Measurements from ENCODE around the gene PLEKHJ1.

PLEKHJ1 gene

GRCh38 chr19:2231621-2232221 is 4.4 kb downstream of the PLEKHJ1 start:
- no peak overlapping the region for H3K4me3 Mint-ChIP-seq
- H3K27ac Mint-ChIP-seq: peak overlapping the region in 1 of 2 donors; percentile 41
- peaks cover 28% of the 10 kb centered on the region for H3K36me3 Mint-ChIP-seq (ENCODE audit: insufficient read depth)
- no peaks in the 10 kb centered on the region for H3K9me3 Mint-ChIP-seq
- H3K27me3 Mint-ChIP-seq: no peaks in the 10 kb centered on the region
- ATAC-seq (replicated peaks) (no peak), DNase-seq (no peak)
- H3K4me1 Mint-ChIP-seq (ENCODE audit: low read depth in 2 of 2): peaks cover 20 to 23% of the 10 kb centered on the region in 2 donors

DNA sequence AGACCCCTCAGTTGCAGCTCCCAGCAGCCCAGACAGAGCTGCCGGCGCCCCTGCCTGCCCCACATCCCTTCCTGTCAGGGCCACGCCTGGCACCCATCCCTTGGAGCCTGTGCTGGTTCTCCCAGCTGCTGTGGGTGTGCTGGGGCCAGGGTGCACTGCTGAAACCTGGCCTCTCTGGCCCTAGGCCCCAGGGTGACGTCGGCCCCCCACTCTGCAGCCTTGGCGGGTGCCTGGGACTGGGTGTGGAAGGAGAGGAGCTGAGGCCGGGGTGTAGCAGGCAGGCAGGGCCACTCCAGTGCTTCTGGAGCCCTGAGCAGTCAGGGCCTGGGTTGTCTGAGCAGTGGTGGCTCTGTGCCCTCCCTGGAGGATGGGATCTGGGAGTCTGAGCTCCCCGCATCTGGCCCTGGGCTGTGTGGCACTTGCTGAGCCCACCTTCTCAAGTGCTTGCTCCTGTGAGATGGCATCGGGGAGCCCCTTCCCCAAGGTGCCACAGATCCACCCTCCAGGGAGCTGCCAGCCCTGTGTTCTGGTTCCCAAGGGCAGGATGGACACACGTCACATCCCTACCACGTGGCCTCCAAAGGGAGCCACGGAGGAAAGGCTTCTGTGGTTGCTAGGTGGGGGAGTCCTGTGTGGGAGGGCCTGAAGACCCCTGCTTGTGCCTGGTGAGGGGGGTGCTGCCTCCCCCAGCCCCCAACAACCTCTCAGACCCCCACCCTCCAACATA is 5.2 kb downstream of the PLEKHJ1 start:
- DNase-seq: no peak
- H3K36me3 Mint-ChIP-seq (ENCODE audit: insufficient read depth): peaks cover 21% of the 10 kb centered on the region
- H3K4me1 Mint-ChIP-seq (ENCODE audit: low read depth in 2 of 2): peaks cover 14 to 20% of the 10 kb centered on the region in 2 donors
- H3K9me3 Mint-ChIP-seq: no peaks in the 10 kb centered on the region
- no peak overlapping the region for H3K4me3 Mint-ChIP-seq
- peak overlapping the region in 1 of 2 donors; percentile 41 for H3K27ac Mint-ChIP-seq
- no peaks in the 10 kb centered on the region for H3K27me3 Mint-ChIP-seq
- no peak for ATAC-seq (replicated peaks)

DNA sequence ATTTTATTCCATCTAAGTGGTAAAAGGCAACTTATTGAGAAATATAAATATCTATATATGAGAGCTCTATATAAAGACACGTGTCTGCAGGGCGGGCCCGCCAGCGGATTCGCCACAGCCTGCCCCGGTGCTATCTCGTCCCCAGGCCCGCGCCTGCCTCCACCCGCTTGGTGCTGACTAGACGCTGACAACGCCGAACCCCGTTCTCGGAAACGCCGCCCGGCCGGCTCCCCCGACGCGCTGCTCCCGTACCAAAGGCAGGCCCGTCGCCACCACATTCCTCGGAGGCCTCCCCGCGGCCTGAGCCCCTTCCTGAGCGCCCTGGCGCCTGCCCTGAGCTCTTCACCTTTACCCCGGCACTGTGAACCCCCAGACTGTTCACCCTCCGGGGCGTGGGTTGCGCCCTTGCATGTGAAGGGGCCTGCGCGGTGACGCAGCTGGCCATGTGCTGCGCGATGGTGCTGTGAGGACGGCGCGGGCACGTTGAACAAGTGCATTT is 6.0 kb downstream of the PLEKHJ1 start:
- no peaks in the 10 kb centered on the region for H3K9me3 Mint-ChIP-seq
- H3K4me3 Mint-ChIP-seq: no peak overlapping the region
- H3K27me3 Mint-ChIP-seq: no peaks in the 10 kb centered on the region
- peaks cover 18% of the 10 kb centered on the region for H3K36me3 Mint-ChIP-seq (ENCODE audit: insufficient read depth)
- ATAC-seq (replicated peaks) (no peak), DNase-seq (no peak)
- H3K27ac Mint-ChIP-seq: no peak overlapping the region
- peaks cover 10 to 16% of the 10 kb centered on the region in 2 donors for H3K4me1 Mint-ChIP-seq (ENCODE audit: low read depth in 2 of 2)

- Mint-ChIP-seq H3K27ac (no peak overlapping the region), H3K36me3 (ENCODE audit: insufficient read depth) (peaks cover 24% of the 10 kb centered on the region), H3K4me3 (no peak overlapping the region), H3K4me1 (ENCODE audit: low read depth in 2 of 2) (peaks cover 5 to 9% of the 10 kb centered on the region in 2 donors), H3K27me3 (no peaks in the 10 kb centered on the region), H3K9me3 (no peaks in the 10 kb centered on the region)
- no peak for DNase-seq
- ATAC-seq (replicated peaks): no peak
These were observed 6.8 kb downstream of the PLEKHJ1 start for GRCh38 chr19:2229103-2230032.

DNA sequence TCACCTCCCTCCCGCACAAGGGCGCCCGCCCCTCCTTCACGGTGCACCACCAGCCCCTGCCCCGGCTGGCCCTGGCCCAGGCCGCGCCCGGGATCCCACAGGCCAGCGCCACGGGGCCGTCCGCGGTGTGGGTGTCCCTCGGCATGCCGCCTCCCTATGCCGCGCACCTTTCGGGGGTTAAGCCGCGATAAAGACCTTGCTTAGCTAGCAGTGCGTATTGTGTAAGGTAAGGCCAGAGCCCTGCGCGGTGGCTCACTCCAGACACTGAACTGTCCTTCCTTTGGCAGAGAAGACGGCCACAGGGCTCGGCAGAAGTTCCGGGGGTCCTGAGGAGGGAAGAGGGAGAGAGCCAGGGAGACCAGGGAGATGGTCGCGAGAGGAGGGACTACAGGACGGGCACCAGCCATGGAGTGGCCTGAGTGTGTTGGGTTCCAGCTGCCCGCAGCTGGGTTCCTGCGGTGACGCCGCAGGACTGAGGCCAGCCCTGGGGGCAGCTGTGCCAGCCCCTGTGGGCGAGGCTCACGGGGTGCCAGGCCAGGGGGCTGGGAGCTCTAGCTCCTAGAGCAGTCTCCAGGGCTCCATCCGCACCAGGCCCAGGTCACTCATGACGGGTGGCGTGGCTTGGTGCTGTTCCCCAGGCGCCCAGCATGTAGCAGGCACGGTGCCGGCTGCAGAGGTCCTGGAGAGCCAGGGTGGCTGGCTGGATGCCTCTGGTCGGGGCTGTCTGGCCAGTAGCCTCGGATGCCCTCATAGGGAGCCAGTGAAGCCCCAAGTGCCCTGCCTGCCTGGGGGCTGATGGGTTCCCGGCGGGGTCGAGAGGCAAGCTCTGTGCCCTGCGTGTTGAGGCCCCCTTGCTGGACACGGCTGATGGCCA is 7.7 kb downstream of the PLEKHJ1 start:
- peaks cover 29% of the 10 kb centered on the region for H3K36me3 Mint-ChIP-seq (ENCODE audit: insufficient read depth)
- H3K27ac Mint-ChIP-seq: no peak overlapping the region
- no peaks in the 10 kb centered on the region for H3K27me3 Mint-ChIP-seq
- ATAC-seq (replicated peaks): no peak
- H3K4me3 Mint-ChIP-seq: no peak overlapping the region
- H3K9me3 Mint-ChIP-seq: no peaks in the 10 kb centered on the region
- peaks cover 6 to 11% of the 10 kb centered on the region in 2 donors for H3K4me1 Mint-ChIP-seq (ENCODE audit: low read depth in 2 of 2)
- no peak for DNase-seq

DNA sequence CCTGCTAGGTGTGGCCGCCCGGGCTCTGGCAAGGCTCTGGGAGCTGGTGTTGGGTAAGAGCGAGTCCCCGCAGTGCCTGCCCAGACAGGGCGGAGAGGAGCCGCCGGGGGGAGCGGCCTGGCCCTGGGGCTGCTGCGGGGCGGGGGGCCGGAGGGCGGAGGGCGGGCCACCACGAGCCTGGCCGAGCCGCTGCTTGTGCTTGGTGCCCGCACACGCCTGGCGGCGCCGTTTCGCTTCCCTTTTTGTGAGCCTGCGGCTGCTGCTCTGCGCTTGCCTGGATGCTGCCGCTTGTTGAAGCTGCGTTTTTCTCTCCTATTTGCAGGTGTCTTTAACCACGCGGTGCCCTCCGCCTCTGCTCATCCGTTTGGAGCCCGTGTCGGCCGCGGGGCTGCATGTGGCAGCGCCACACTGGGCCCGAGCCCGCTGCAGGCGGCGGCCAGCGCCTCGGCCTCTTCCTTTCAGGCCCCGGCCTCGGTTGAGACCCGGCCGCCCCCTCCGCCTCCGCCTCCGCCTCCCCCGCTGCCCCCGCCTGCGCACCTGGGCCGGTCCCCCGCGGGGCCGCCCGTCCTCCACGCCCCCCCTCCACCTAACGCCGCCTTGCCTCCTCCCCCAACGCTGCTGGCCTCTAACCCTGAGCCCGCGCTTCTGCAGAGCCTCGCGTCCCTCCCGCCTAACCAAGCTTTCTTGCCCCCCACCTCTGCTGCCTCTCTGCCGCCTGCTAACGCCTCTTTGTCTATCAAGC is 8.5 kb downstream of the PLEKHJ1 start:
- DNase-seq (no peak), ATAC-seq (replicated peaks) (no peak)
- no peak overlapping the region for H3K27ac Mint-ChIP-seq
- no peak overlapping the region for H3K4me3 Mint-ChIP-seq
- H3K27me3 Mint-ChIP-seq: no peaks in the 10 kb centered on the region
- peaks cover 6 to 7% of the 10 kb centered on the region in 2 donors for H3K4me1 Mint-ChIP-seq (ENCODE audit: low read depth in 2 of 2)
- no peaks in the 10 kb centered on the region for H3K9me3 Mint-ChIP-seq
- H3K36me3 Mint-ChIP-seq (ENCODE audit: insufficient read depth): peaks cover 27% of the 10 kb centered on the region

- Mint-ChIP-seq H3K36me3 (ENCODE audit: insufficient read depth) (peaks cover 22% of the 10 kb centered on the region), H3K9me3 (no peaks in the 10 kb centered on the region), H3K27ac (no peak overlapping the region), H3K4me3 (no peak overlapping the region), H3K27me3 (no peaks in the 10 kb centered on the region), H3K4me1 (ENCODE audit: low read depth in 2 of 2) (peaks cover 6 to 7% of the 10 kb centered on the region in 2 donors)
- ATAC-seq (replicated peaks): no peak
- DNase-seq: no peak
These were observed 9.2 kb downstream of the PLEKHJ1 start for GRCh38 chr19:2226840-2227360.

- Mint-ChIP-seq H3K36me3 (ENCODE audit: insufficient read depth) (peaks cover 22% of the 10 kb centered on the region), H3K27me3 (no peaks in the 10 kb centered on the region), H3K4me1 (ENCODE audit: low read depth in 2 of 2) (peaks cover 6 to 7% of the 10 kb centered on the region in 2 donors), H3K9me3 (no peaks in the 10 kb centered on the region), H3K27ac (peak overlapping the region; percentile 64 to 81), H3K4me3 (no peak overlapping the region)
- ATAC-seq (replicated peaks): no peak
- DNase-seq: no peak
These were observed 9.9 kb downstream of the PLEKHJ1 start for GRCh38 chr19:2226051-2226839.

DNA sequence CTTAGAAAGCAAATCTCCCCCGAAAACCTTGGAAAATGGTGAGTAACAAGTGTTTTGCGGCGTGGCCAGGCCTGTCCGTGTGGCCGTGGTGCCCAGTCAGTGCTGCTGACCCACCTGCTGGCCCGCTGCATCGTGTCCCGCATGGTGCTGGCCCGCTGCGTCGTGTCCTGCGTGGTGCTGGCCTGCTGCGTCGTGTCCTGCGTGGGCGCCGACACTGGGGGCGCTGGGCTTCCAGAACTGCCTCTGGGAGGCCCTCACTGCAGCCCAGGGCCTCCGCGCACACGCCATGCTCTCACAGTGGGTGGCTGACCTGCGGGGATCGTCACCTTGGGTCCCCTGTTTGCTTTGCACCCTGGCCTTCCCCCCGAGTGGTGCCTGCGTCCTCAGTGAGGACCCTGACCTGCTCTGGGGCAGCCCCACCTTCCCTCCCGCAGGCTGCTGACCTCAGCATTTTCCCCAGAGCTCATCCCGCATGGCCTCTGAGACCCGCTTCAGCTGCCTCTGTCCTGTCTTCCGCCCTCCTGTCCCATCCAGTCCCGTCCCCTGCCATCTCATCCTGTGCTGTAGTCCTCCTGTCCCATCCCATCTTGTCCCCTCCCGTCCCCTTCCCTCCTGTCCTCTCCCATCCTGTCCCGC is 10.6 kb downstream of the PLEKHJ1 start:
- Mint-ChIP-seq H3K4me3 (no peak overlapping the region), H3K4me1 (ENCODE audit: low read depth in 2 of 2) (peaks cover 6 to 7% of the 10 kb centered on the region in 2 donors), H3K9me3 (no peaks in the 10 kb centered on the region), H3K27ac (peak overlapping the region; percentile 64 to 81), H3K36me3 (ENCODE audit: insufficient read depth) (peaks cover 22% of the 10 kb centered on the region), H3K27me3 (no peaks in the 10 kb centered on the region)
- no peak for DNase-seq
- no peak for ATAC-seq (replicated peaks)

DNA sequence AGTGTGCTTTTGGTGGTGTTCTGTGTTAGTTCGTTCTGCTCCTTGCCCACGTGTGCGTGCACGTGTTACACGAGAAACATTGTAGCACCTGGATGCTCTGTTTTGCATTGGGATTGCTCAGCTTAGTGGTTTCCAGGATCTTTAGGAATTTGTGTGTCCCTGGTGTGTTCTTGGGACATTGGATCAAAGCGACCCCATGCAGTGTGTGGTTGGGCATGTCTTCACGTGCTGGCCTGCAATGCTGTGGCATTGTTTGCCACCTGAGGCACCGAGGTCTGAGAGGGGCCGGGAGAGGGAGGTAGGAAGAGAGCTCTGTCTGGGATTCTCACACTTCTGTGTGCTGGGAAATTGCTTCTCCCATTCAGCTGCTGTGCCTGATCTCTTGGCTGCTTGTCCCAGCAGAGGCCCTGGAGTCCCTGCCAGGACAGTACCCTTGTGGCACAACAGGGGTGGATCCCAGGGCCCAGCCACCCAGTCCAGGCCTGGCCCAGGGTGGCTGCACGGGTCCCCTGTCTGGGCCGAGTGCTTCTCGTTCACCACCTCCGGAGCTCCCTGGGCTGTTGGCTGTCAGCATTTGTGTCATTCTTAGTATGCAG is 11.3 kb downstream of the PLEKHJ1 start:
- H3K9me3 Mint-ChIP-seq: no peaks in the 10 kb centered on the region
- no peaks in the 10 kb centered on the region for H3K27me3 Mint-ChIP-seq
- peak overlapping the region in 1 of 2 donors; percentile 97 for H3K27ac Mint-ChIP-seq
- H3K4me1 Mint-ChIP-seq (ENCODE audit: low read depth in 2 of 2): peaks cover 6 to 7% of the 10 kb centered on the region in 2 donors
- H3K4me3 Mint-ChIP-seq: no peak overlapping the region
- ATAC-seq (replicated peaks) (no peak), DNase-seq (no peak)
- peaks cover 19% of the 10 kb centered on the region for H3K36me3 Mint-ChIP-seq (ENCODE audit: insufficient read depth)

DNA sequence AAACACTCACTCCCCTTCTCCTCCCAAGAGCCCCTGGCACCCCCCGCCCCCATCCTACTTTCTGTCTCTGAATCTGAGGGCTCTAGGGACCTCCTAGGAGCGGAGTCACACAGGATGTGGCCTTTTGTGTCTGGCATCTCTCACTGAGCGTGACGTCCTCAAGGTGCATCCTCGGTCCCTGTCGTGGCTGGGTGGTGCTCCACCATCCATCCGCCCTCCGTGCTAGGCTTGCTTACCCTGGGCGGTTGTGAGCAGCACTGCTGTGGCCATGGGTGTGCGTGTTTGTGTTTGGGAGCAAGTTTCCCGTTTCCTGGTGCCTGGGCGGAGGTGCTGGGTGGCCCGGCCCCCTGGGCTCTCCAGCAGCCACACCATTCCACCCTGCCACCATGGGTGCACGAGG is 12.2 kb downstream of the PLEKHJ1 start:
- DNase-seq (peak; percentile 17 to 66 (median 31)), ATAC-seq (replicated peaks) (peak; percentile 95)
- H3K27me3 Mint-ChIP-seq: no peaks in the 10 kb centered on the region
- H3K4me3 Mint-ChIP-seq: peak overlapping the region in 1 of 2 donors; percentile 65
- peaks cover 6 to 7% of the 10 kb centered on the region in 2 donors for H3K4me1 Mint-ChIP-seq (ENCODE audit: low read depth in 2 of 2)
- peak overlapping the region; percentile 91 to 97 for H3K27ac Mint-ChIP-seq
- H3K36me3 Mint-ChIP-seq (ENCODE audit: insufficient read depth): peaks cover 20% of the 10 kb centered on the region
- H3K9me3 Mint-ChIP-seq: no peaks in the 10 kb centered on the region

All from effector memory CD8-positive, alpha-beta T cell (primary cell).